ENCODE measurements around the gene GATAD2B.
"Not testable (repeated sequence)": the region's sequence is repeated elsewhere in the genome, so short reads cannot be mapped to it uniquely, and the experiment has no call there.

Gene GATAD2B

GRCh38 chr1:153770797-153771196, 152.0 kb downstream of the GATAD2B start:
- ChIA-PET CTCF (interaction anchor here (0.8 to 2.0 kb wide), 3 partner anchors 10 to 216 kb away, joined by 3 to 6 read pairs (median 5); no protein-coding TSS in a partner anchor), POLR2A (no interaction called here)
- TF ChIP-seq CTCF (IDR thresholded peaks at IDR 0.05; ENCODE audit: control extremely low read depth, extremely low read depth, low read depth, missing control alignments), result no peak
- DNase-seq (ENCODE audit: extremely low spot score), result no peak

- CTCF ChIA-PET, result interaction anchor here (0.7 to 2.0 kb wide), 7 partner anchors 11 to 208 kb away, joined by 3 to 8 read pairs (median 3); partner anchors contain the start of genes JTB and NPR1
- TF ChIP-seq CTCF (IDR thresholded peaks at IDR 0.05; ENCODE audit: control extremely low read depth, extremely low read depth, low read depth, missing control alignments), result no peak
- POLR2A ChIA-PET, result interaction anchor here (0.6 kb wide), 1 partner anchor 541 kb away, joined by 4 read pairs; no protein-coding TSS in a partner anchor
- DNase-seq (ENCODE audit: extremely low spot score), result no peak
These were observed 153.6 kb downstream of the GATAD2B start for GRCh38 chr1:153769221-153769620.

- ChIA-PET CTCF (interaction anchor here (0.7 to 2.0 kb wide), 7 partner anchors 10 to 209 kb away, joined by 3 to 8 read pairs (median 3); partner anchors contain the start of genes JTB and NPR1), POLR2A (interaction anchor here (0.6 kb wide), 1 partner anchor 542 kb away, joined by 4 read pairs; no protein-coding TSS in a partner anchor)
- no peak for DNase-seq (ENCODE audit: extremely low spot score)
- no peak for TF ChIP-seq CTCF (IDR thresholded peaks at IDR 0.05; ENCODE audit: control extremely low read depth, extremely low read depth, low read depth, missing control alignments)
These were observed 154.2 kb downstream of the GATAD2B start for GRCh38 chr1:153768316-153769181.

- no peak for DNase-seq (ENCODE audit: extremely low spot score)
- CTCF ChIA-PET, result interaction anchor here (0.7 to 1.0 kb wide), 4 partner anchors 11 to 90 kb away, joined by 3 read pairs; no protein-coding TSS in a partner anchor
- no peak for TF ChIP-seq CTCF (IDR thresholded peaks at IDR 0.05; ENCODE audit: control extremely low read depth, extremely low read depth, low read depth, missing control alignments)
- POLR2A ChIA-PET, result no interaction called here
These were observed 155.3 kb downstream of the GATAD2B start for GRCh38 chr1:153767519-153767918.

GRCh38 chr1:153766663-153767062, 156.1 kb downstream of the GATAD2B start:
- CTCF ChIA-PET, result interaction anchor here (0.8 to 1.0 kb wide), 2 partner anchors 12 to 89 kb away, joined by 3 read pairs; no protein-coding TSS in a partner anchor
- DNase-seq (ENCODE audit: extremely low spot score); POLR2A ChIA-PET: not testable (repeated sequence)

GRCh38 chr1:153764310-153764709, 158.5 kb downstream of the GATAD2B start:
- CTCF ChIA-PET, result interaction anchor here (1.0 to 4.4 kb wide), 7 partner anchors 8 to 221 kb away, joined by 3 to 18 read pairs (median 3); partner anchors contain the start of genes DENND4B and SLC27A3
- no peak for DNase-seq (ENCODE audit: extremely low spot score)
- POLR2A ChIA-PET, result no interaction called here
- no peak for TF ChIP-seq CTCF (IDR thresholded peaks at IDR 0.05; ENCODE audit: control extremely low read depth, extremely low read depth, low read depth, missing control alignments)
